H1 (cell line): ENCODE data around the gene ZNF48. TPM values are rescaled to one million over a fixed set of nuclear protein-coding genes. Genes with fewer than 3 reads are reported as not detected.

Experiments used
- CTCF ChIA-PET: fragments of 300-600 bp; sonication (Branson Sonifier 250); formaldehyde crosslinking; loops from one replicate; lab custom pipeline; 2021; ENCODE audit not compliant: partially characterized antibody; lab: Charles Lee
- POLR2A ChIA-PET: fragments of 300-600 bp; sonication (Branson Sonifier 250); formaldehyde crosslinking; loops from one replicate; lab custom pipeline; 2021; ENCODE audit warnings: inconsistent platforms; ENCODE audit not compliant: partially characterized antibody; lab: Charles Lee
- DNase-seq, 2 experiments: peaks; one replicate each; pipeline versions ENCODE4 v3.0.0 to v3.0.0-alpha.2; 2010 to 2022; ENCODE audit warnings: low spot score in 2 of 2, low read depth in 1 of 2, mixed read lengths in 1 of 2
- FAIRE-seq: peaks from 2 replicates; lab custom pipeline; 2011; peaks lifted over from hg19 to GRCh38; lab: Jason Lieb, UNC
- H2AFZ ChIP-seq: 2 replicates; pipeline ENCODE4 v1.8.1; 2012; ENCODE audit warnings: low read length, inconsistent platforms
- H2AK5ac ChIP-seq: 2 replicates; pipeline ENCODE4 v1.6.1; 2013; ENCODE audit warnings: low read depth, low read length
- H2BK120ac ChIP-seq: replicated peaks from 2 replicates; pipeline ENCODE3; 2013; ENCODE audit warnings: low read depth, low read length, inconsistent platforms
- H2BK12ac ChIP-seq: 2 replicates; pipeline ENCODE4 v1.6.1; 2013; ENCODE audit warnings: low read depth, low read length
- H2BK15ac ChIP-seq: 2 replicates; pipeline ENCODE4 v1.6.1; 2013; ENCODE audit warnings: low read length
- H2BK20ac ChIP-seq: 2 replicates; pipeline ENCODE4 v1.6.1; 2013; ENCODE audit warnings: low read length
- H2BK5ac ChIP-seq: 2 replicates; pipeline ENCODE4 v1.6.1; 2013; ENCODE audit warnings: low read depth, low read length
- H3K14ac ChIP-seq: 2 replicates; pipeline ENCODE4 v1.6.1; 2013; ENCODE audit warnings: inconsistent platforms; ENCODE audit not compliant: insufficient read length
- H3K18ac ChIP-seq: 2 replicates; pipeline ENCODE4 v1.6.1; 2013; ENCODE audit warnings: low read length; ENCODE audit errors: extremely low read depth
- H3K23ac ChIP-seq: 2 replicates; pipeline ENCODE4 v1.6.1; 2013; ENCODE audit warnings: inconsistent platforms; ENCODE audit not compliant: insufficient read length
- H3K23me2 ChIP-seq: 2 replicates; pipeline ENCODE4 v1.6.1; 2013; ENCODE audit warnings: low read depth, low read length
- H3K27ac ChIP-seq: 2 replicates; pipeline ENCODE4 v1.6.1; 2011; ENCODE audit warnings: low read depth, low read length, inconsistent platforms
- H3K27me3 ChIP-seq, 4 experiments: replicated peaks in 1 of 4; 1 replicate in 1 of 4; 2 replicates in 3 of 4; pipeline versions ENCODE4 v1.6.1 to v1.8.1; 2011 to 2013; ENCODE audit warnings: low read length in 3 of 4, mild to moderate bottlenecking in 3 of 4, inconsistent platforms in 2 of 4, mixed read lengths in 2 of 4, moderate library complexity in 1 of 4; ENCODE audit not compliant: control insufficient read depth in 3 of 4, insufficient read depth in 3 of 4; ENCODE audit errors: extremely low read depth in 1 of 4
- H3K36me3 ChIP-seq, 4 experiments: 2 replicates each; pipeline versions ENCODE4 v1.6.1 to v1.8.1; 2011 to 2013; ENCODE audit warnings: mild to moderate bottlenecking in 4 of 4, low read length in 3 of 4, moderate library complexity in 2 of 4, control low read depth in 1 of 4, inconsistent platforms in 1 of 4; ENCODE audit not compliant: insufficient read depth in 4 of 4, control insufficient read depth in 2 of 4
- H3K4ac ChIP-seq: replicated peaks from 2 replicates; pipeline ENCODE3; 2013; ENCODE audit warnings: low read length, low read depth, mixed read lengths, inconsistent platforms; ENCODE audit not compliant: insufficient read length
- H3K4me1 ChIP-seq, 4 experiments: replicated peaks in 1 of 4; 1 replicate in 1 of 4; 2 replicates in 3 of 4; pipeline versions ENCODE4 v1.6.1 to v1.8.1; 2011 to 2013; ENCODE audit warnings: low read length in 3 of 4, inconsistent platforms in 2 of 4, mixed read lengths in 1 of 4; ENCODE audit not compliant: insufficient read depth in 4 of 4, control insufficient read depth in 3 of 4
- H3K4me2 ChIP-seq, 2 experiments: 2 replicates each; pipeline versions ENCODE4 v1.6.1 to v1.8.1; 2011 to 2013; ENCODE audit warnings: low read depth in 2 of 2, low read length in 2 of 2, control low read depth in 1 of 2, inconsistent platforms in 1 of 2, mild to moderate bottlenecking in 1 of 2; ENCODE audit not compliant: insufficient read depth in 1 of 2
- H3K4me3 ChIP-seq, 4 experiments: fragments of 200-600, 300-600 bp in 1 of 4; sonication (generic), shearing (Covaris generic), sonication (Bioruptor Twin) in 1 of 4; 2 replicates each; pipeline versions ENCODE4 v1.5.1 to v1.8.1; 2011 to 2016; ENCODE audit warnings: low read length in 4 of 4, low read depth in 3 of 4, control low read depth in 2 of 4, inconsistent platforms in 2 of 4, mild to moderate bottlenecking in 2 of 4, mixed read lengths in 1 of 4, moderate library complexity in 1 of 4; ENCODE audit not compliant: insufficient read depth in 2 of 4; ENCODE audit errors: extremely low read depth in 1 of 4
- H3K56ac ChIP-seq: replicated peaks from 2 replicates; pipeline ENCODE3; 2013; ENCODE audit warnings: low read depth, mild to moderate bottlenecking, mixed read lengths, low read length, inconsistent platforms; ENCODE audit not compliant: insufficient read length
- H3K79me1 ChIP-seq: 2 replicates; pipeline ENCODE4 v1.6.1; 2013; ENCODE audit warnings: low read depth, low read length, control low read depth
- H3K79me2 ChIP-seq, 2 experiments: 2 replicates each; pipeline versions ENCODE4 v1.6.1 to v1.8.1; 2012 to 2013; ENCODE audit warnings: low read length in 2 of 2, mild to moderate bottlenecking in 2 of 2, inconsistent platforms in 1 of 2; ENCODE audit not compliant: insufficient read depth in 2 of 2, control insufficient read depth in 1 of 2
- H3K9ac ChIP-seq, 4 experiments: replicated peaks in 1 of 4; 1 replicate in 1 of 4; 2 replicates in 3 of 4; pipeline versions ENCODE4 v1.6.1 to v1.8.1; 2011 to 2013; ENCODE audit warnings: low read depth in 3 of 4, low read length in 3 of 4, control low read depth in 2 of 4, mild to moderate bottlenecking in 2 of 4, moderate library complexity in 2 of 4, inconsistent platforms in 1 of 4; ENCODE audit errors: extremely low read depth in 1 of 4
- H3K9me3 ChIP-seq, 2 experiments: 2 replicates each; pipeline versions ENCODE4 v1.6.1 to v1.8.1; 2012 to 2013; ENCODE audit warnings: mild to moderate bottlenecking in 2 of 2, moderate library complexity in 2 of 2, control low read depth in 1 of 2, inconsistent platforms in 1 of 2, low read depth in 1 of 2, low read length in 1 of 2, mixed read lengths in 1 of 2; ENCODE audit not compliant: insufficient read depth in 2 of 2
- H4K20me1 ChIP-seq, 2 experiments: replicated peaks in 1 of 2; 2 replicates each; pipeline versions ENCODE3 to v1.8.1; 2011 to 2013; ENCODE audit warnings: inconsistent platforms in 2 of 2, low read length in 2 of 2, mild to moderate bottlenecking in 1 of 2; ENCODE audit not compliant: insufficient read depth in 2 of 2, control insufficient read depth in 1 of 2
- H4K5ac ChIP-seq: 2 replicates; pipeline ENCODE4 v1.6.1; 2013; ENCODE audit warnings: low read length, low read depth, mixed read lengths, inconsistent platforms; ENCODE audit not compliant: insufficient read length
- H4K8ac ChIP-seq: 2 replicates; pipeline ENCODE4 v1.8.0; 2013; ENCODE audit warnings: mild to moderate bottlenecking, moderate library complexity, low read length, inconsistent platforms; ENCODE audit not compliant: insufficient read depth; ENCODE audit errors: extremely low read depth
- H4K91ac ChIP-seq: replicated peaks from 2 replicates; pipeline ENCODE3; 2013; ENCODE audit warnings: low read length, mixed read lengths, inconsistent platforms; ENCODE audit not compliant: insufficient read length
- BCL11A ChIP-seq, 2 experiments: IDR thresholded peaks; one replicate each; pipeline ENCODE4 v1.6.1; 2011; ENCODE audit warnings: low read depth in 2 of 2, low read length in 2 of 2, mild to moderate bottlenecking in 2 of 2
- E2F6 ChIP-seq: IDR thresholded peaks from 2 replicates; pipeline ENCODE4 v1.6.1; 2012; ENCODE audit warnings: inconsistent platforms
- FOSL1 ChIP-seq: IDR thresholded peaks from 2 replicates; pipeline ENCODE4 v1.6.1; 2011; ENCODE audit warnings: mild to moderate bottlenecking, low read depth, low read length, moderate library complexity; ENCODE audit not compliant: insufficient read depth
- JUND ChIP-seq: IDR thresholded peaks from 2 replicates; pipeline ENCODE4 v1.6.1; 2011; ENCODE audit warnings: mild to moderate bottlenecking, improper control_type of control experiment, low read length
- WGBS, 2 experiments: shearing (Covaris generic) in 1 of 2; methylation state at CpG; one replicate each; pipeline versions ENCODE4 v1.1.6 to v1.1.7; 2013 to 2015; ENCODE audit warnings: low lambda C conversion rate in 2 of 2, mixed read lengths in 2 of 2, inconsistent platforms in 1 of 2, low coverage in 1 of 2, missing lambda C conversion rate in 1 of 2; ENCODE audit not compliant: insufficient replicate concordance in 2 of 2, insufficient coverage in 1 of 2, insufficient read length in 1 of 2; ENCODE audit errors: extremely low coverage in 1 of 2, missing lambda C conversion rate in 1 of 2; 5-methylcytosine and 5-hydroxymethylcytosine counted together
- polyA plus RNA-seq, 7 experiments: library from polyadenylated mRNA; depleted of rRNA in 3 of 7; stranded (reverse) in 5 of 7; unstranded in 2 of 7; fragments of >200 nt in 5 of 7; fragments of 200-250 nt in 2 of 7; gene quantifications; 1 replicate in 5 of 7; 2 replicates in 1 of 7; 4 replicates in 1 of 7; pipeline versions ENCODE4 v1.2.1 to v1.2.3, GENCODE V29; 2011 to 2013; ENCODE audit warnings: missing spikeins in 2 of 7, mixed read lengths in 2 of 7
- total RNA-seq: library from RNA; stranded (reverse); fragmentation: NEBNext Ultra II Directional; extraction: Animal tissue kit (Norgen Biotek cat#: 25700); gene quantifications from 2 replicates; pipeline ENCODE4 v1.2.1, GENCODE V29; 2021

Gene ZNF48
- total and polyA plus RNA-seq, 2 of the 8 experiments (the other 6 are each of a cell fraction or from before 2014, with no cell fraction given), result 30.4 to 41.2 TPM

GRCh38 chr16:30356401-30357084, 38.7 kb upstream of the ZNF48 start:
- H2BK120ac ChIP-seq, result no peak overlapping the region
- peak overlapping the region in 1 of 4 experiments; percentile 91; a peak in 1 of 7 replicates for H3K9ac ChIP-seq

More at GRCh38 chr16:30356401-30357084, 38.7 kb upstream of the ZNF48 start:
- H3K4ac ChIP-seq, result peak overlapping the region; percentile 40
- peak overlapping the region; percentile 61; the same call in 1 of the 2 replicates for H2BK15ac ChIP-seq
- peaks cover 11% of the 10 kb centered on the region for H3K23me2 ChIP-seq
- H2AK5ac ChIP-seq, result peak overlapping the region; percentile 65; the same call in 1 of the 2 replicates
- no peak overlapping the region for H4K5ac ChIP-seq
- TF ChIP-seq E2F6 (no peak), BCL11A (IDR thresholded peaks at IDR 0.05; ENCODE audit: low read depth in 2 of 2, low read length in 2 of 2) (no peak), FOSL1 (no peak), JUND (no peak)
- H3K23ac ChIP-seq, result no peak overlapping the region
- peak overlapping the region; percentile 61 to 88 for H3K4me2 ChIP-seq
- H4K91ac ChIP-seq, result no peak overlapping the region
- H3K9me3 ChIP-seq, result no peaks in the 10 kb centered on the region
- H4K8ac ChIP-seq, result peak overlapping the region; percentile 43; the same call in 1 of the 2 replicates
- CTCF ChIA-PET, result interaction anchor here (0.8 to 3.5 kb wide), 8 partner anchors 8 to 73 kb away, joined by 3 to 12 read pairs (median 4); partner anchors contain the start of genes DCTPP1 and SEPTIN1
- no peak overlapping the region for H3K18ac ChIP-seq
- POLR2A ChIA-PET, result interaction anchor here (1.1 to 7.9 kb wide), 9 partner anchors 8 to 79 kb away, joined by 3 to 79 read pairs (median 16); partner anchors contain the start of genes TBC1D10B, ZNF48 and ZNF771
- peak overlapping the region in 2 of 4 experiments; percentile 74 to 88; a peak in 5 of 8 replicates for H3K4me3 ChIP-seq
- H3K4me1 ChIP-seq, result peaks cover 0 to 12% (median 6%) of the 10 kb centered on the region in 4 experiments; a peak in 5 of 7 replicates
- no peak overlapping the region for H2AFZ ChIP-seq
- peaks cover 0 to 12% of the 10 kb centered on the region in 2 experiments for H4K20me1 ChIP-seq
- H3K27ac ChIP-seq, result no peak overlapping the region; the same call in 1 of the 2 replicates
- no peak overlapping the region for H3K56ac ChIP-seq
- peaks cover 7 to 22% (median 17%) of the 10 kb centered on the region in 4 experiments for H3K36me3 ChIP-seq
- H3K27me3 ChIP-seq, result no peaks in the 10 kb centered on the region
- FAIRE-seq, result no peak
- peaks cover 0 to 14% of the 10 kb centered on the region in 2 experiments; a peak in 2 of 4 replicates for H3K79me2 ChIP-seq
- no peak overlapping the region for H3K14ac ChIP-seq
- peak overlapping the region; percentile 50; the same call in 1 of the 2 replicates for H2BK12ac ChIP-seq
- DNase-seq, result no peak
- H2BK20ac ChIP-seq, result no peak overlapping the region
- no peaks in the 10 kb centered on the region; the same call in 1 of the 2 replicates for H3K79me1 ChIP-seq
- 92% methylated on average over 8 of the region's 12 CpGs; no CpG with 5 or more reads in 1 of the 2 experiments for WGBS, 2 experiments
- peak overlapping the region; percentile 96; the same call in 1 of the 2 replicates for H2BK5ac ChIP-seq
